Gastroesophageal sphincter (tissue), 4 donors: Measurements from ENCODE around the gene UMODL1. TPM values are rescaled to one million over a fixed set of nuclear protein-coding genes. Genes with fewer than 3 reads are reported as not detected.
A peak's percentile ranks its signal among the peaks of the same experiment; 100 is the strongest.

ENCODE experiments used
- ATAC-seq: fragments of 150-250 bp; one replicate; pipeline ENCODE4 v1.9.1; 2016; ENCODE audit warnings: mild to moderate bottlenecking, moderate library complexity
- H3K27ac ChIP-seq, 4 donors: fragments of 200-600 bp; sonication (generic) in 3 of 4; 1 replicate in 3 of 4; 2 replicates in 1 of 4; pipeline ENCODE4 v1.5.1; 2016 to 2019
- H3K27me3 ChIP-seq: fragments of 200-600 bp; sonication (generic); one replicate; pipeline ENCODE4 v1.5.1; 2019
- H3K36me3 ChIP-seq, 2 donors: fragments of 200-600 bp; sonication (generic); one replicate each; pipeline ENCODE4 v1.5.1; 2019; ENCODE audit warnings: control low read depth in 1 of 2
- H3K4me1 ChIP-seq, 3 donors: fragments of 200-600 bp; sonication (generic); 1 replicate in 2 of 3; 2 replicates in 1 of 3; pipeline ENCODE4 v1.5.1; 2016 to 2019; ENCODE audit warnings: control low read depth in 2 of 3
- H3K4me3 ChIP-seq, 2 donors: fragments of 200-600 bp; sonication (generic); one replicate each; pipeline ENCODE4 v1.5.1; 2019; ENCODE audit warnings: mild to moderate bottlenecking in 1 of 2, moderate library complexity in 1 of 2
- H3K9me3 ChIP-seq, 3 donors: fragments of 200-600 bp; sonication (generic); one replicate each; pipeline ENCODE4 v1.5.1; 2017 to 2019; ENCODE audit warnings: control low read depth in 2 of 3
- CTCF ChIP-seq, 4 experiments: fragments of 200-600 bp in 2 of 4; fragments of 450-650 bp in 2 of 4; sonication (generic) in 1 of 4; IDR thresholded peaks; one replicate each; pipeline ENCODE4 v1.5.1; 2017 to 2019; ENCODE audit warnings: antibody characterized with exemption in 4 of 4, mild to moderate bottlenecking in 2 of 4, moderate library complexity in 2 of 4
- EP300 ChIP-seq: sonication (generic); formaldehyde crosslinking; IDR thresholded peaks from one replicate; pipeline ENCODE4 v1.6.1; 2017; ENCODE audit warnings: antibody characterized with exemption, mild to moderate bottlenecking
- POLR2A ChIP-seq, 2 donors: fragments of 450-650 bp; IDR thresholded peaks; one replicate each; pipeline ENCODE4 v1.6.1; 2017; ENCODE audit warnings: antibody characterized with exemption in 2 of 2, mild to moderate bottlenecking in 2 of 2, moderate library complexity in 1 of 2
- POLR2AphosphoS5 ChIP-seq: sonication (generic); formaldehyde crosslinking; IDR thresholded peaks from one replicate; pipeline ENCODE4 v1.6.1; 2017; ENCODE audit warnings: antibody characterized with exemption
- WGBS, 2 donors: methylation state at CpG; one replicate each; pipeline ENCODE4 v1.1.5; 2018; ENCODE audit warnings: low coverage in 1 of 2; 5-methylcytosine and 5-hydroxymethylcytosine counted together
- total RNA-seq, 4 donors: library from RNA; depleted of rRNA; stranded (reverse); fragments of >200 nt; gene quantifications; one replicate each; pipeline ENCODE4 v1.1.0, GENCODE V29; 2016

Gene UMODL1
- total RNA-seq, 4 donors from 2014 or later = not detected

GRCh38 chr21:42162831-42163510 is 91.9 kb downstream of the UMODL1 start:
- Histone ChIP-seq H3K4me3 (no peak overlapping the region), H3K36me3 (no peaks in the 10 kb centered on the region), H3K27ac (no peak overlapping the region), H3K9me3 (no peaks in the 10 kb centered on the region), H3K4me1 (peaks cover 0 to 7% (median 0%) of the 10 kb centered on the region in 3 donors), H3K27me3 (peaks cover under 1% of the 10 kb centered on the region)
- ATAC-seq = no peak
- TF ChIP-seq POLR2A (IDR thresholded peaks at IDR 0.05) (no peak), EP300 (no peak), CTCF (IDR thresholded peaks at IDR 0.05) (no peak), POLR2AphosphoS5 (no peak)
- 64 to 72% methylated on average over 9 of the region's 9 CpGs for WGBS, 2 donors

- TF ChIP-seq POLR2AphosphoS5 (no peak), CTCF (IDR thresholded peaks at IDR 0.05) (no peak), EP300 (no peak), POLR2A (IDR thresholded peaks at IDR 0.05) (no peak)
- Histone ChIP-seq H3K27me3 (no peaks in the 10 kb centered on the region), H3K27ac (no peak overlapping the region), H3K4me1 (peaks cover 0 to 7% (median 0%) of the 10 kb centered on the region in 3 donors), H3K4me3 (no peak overlapping the region), H3K36me3 (no peaks in the 10 kb centered on the region), H3K9me3 (no peaks in the 10 kb centered on the region)
- ATAC-seq = no peak
- 94 to 98% methylated on average over 6 to 10 of the region's 10 CpGs for WGBS, 2 donors
Measured at GRCh38 chr21:42163511-42163863, 92.4 kb downstream of the UMODL1 start.

- no peaks in the 10 kb centered on the region for H3K27me3 ChIP-seq
- peak; percentile 58 for ATAC-seq
- no peak overlapping the region for H3K27ac ChIP-seq
- no peaks in the 10 kb centered on the region for H3K9me3 ChIP-seq
- no peak for TF ChIP-seq EP300
- TF ChIP-seq CTCF (IDR thresholded peaks at IDR 0.05) = peak in 3 of 4 experiments; percentile 34 to 56 (median 41)
- no peak for TF ChIP-seq POLR2AphosphoS5
- no peak for TF ChIP-seq POLR2A (IDR thresholded peaks at IDR 0.05)
- H3K4me3 ChIP-seq = no peak overlapping the region
- no peaks in the 10 kb centered on the region for H3K36me3 ChIP-seq
- peaks cover 0 to 7% (median 0%) of the 10 kb centered on the region in 3 donors for H3K4me1 ChIP-seq
- 43 to 67% methylated on average over 3 to 6 of the region's 7 CpGs for WGBS, 2 donors
Measured at GRCh38 chr21:42164064-42164789, 93.1 kb downstream of the UMODL1 start.

GRCh38 chr21:42164818-42165217 is 93.7 kb downstream of the UMODL1 start:
- H3K36me3 ChIP-seq = no peaks in the 10 kb centered on the region
- peak; percentile 10 for ATAC-seq
- H3K4me1 ChIP-seq = peaks cover 0 to 7% (median 0%) of the 10 kb centered on the region in 3 donors
- no peak overlapping the region for H3K4me3 ChIP-seq
- TF ChIP-seq CTCF (IDR thresholded peaks at IDR 0.05) = no peak
- TF ChIP-seq POLR2A (IDR thresholded peaks at IDR 0.05) = no peak
- no peak for TF ChIP-seq EP300
- TF ChIP-seq POLR2AphosphoS5 = no peak
- no peaks in the 10 kb centered on the region for H3K27me3 ChIP-seq
- no peak overlapping the region for H3K27ac ChIP-seq
- 54% methylated on average over 4 of the region's 4 CpGs for WGBS, 2 donors
- H3K9me3 ChIP-seq = no peaks in the 10 kb centered on the region

GRCh38 chr21:42165901-42166300 is 94.8 kb downstream of the UMODL1 start:
- 76 to 86% methylated on average over 5 to 7 of the region's 18 CpGs for WGBS, 2 donors
- H3K27ac ChIP-seq = no peak overlapping the region
- ATAC-seq = no peak
- no peaks in the 10 kb centered on the region for H3K9me3 ChIP-seq
- no peak overlapping the region for H3K4me3 ChIP-seq
- no peak for TF ChIP-seq EP300
- no peak for TF ChIP-seq POLR2AphosphoS5
- no peak for TF ChIP-seq POLR2A (IDR thresholded peaks at IDR 0.05)
- no peak for TF ChIP-seq CTCF (IDR thresholded peaks at IDR 0.05)
- H3K36me3 ChIP-seq = no peaks in the 10 kb centered on the region
- peaks cover 0 to 7% (median 0%) of the 10 kb centered on the region in 3 donors for H3K4me1 ChIP-seq
- no peaks in the 10 kb centered on the region for H3K27me3 ChIP-seq
